Large intestine (tissue), 3 donors: Measurements from ENCODE around the gene CCNT1. TPM values are rescaled to one million over a fixed set of nuclear protein-coding genes. Genes with fewer than 3 reads are reported as not detected.

Experiments used
- DNase-seq, 2 donors: peaks; one replicate each; pipeline versions ENCODE4 v3.0.0 to v3.0.0-alpha.2; 2013
- H3K27ac ChIP-seq: one replicate; pipeline ENCODE4 v1.5.1; 2013; ENCODE audit warnings: low read length
- H3K27me3 ChIP-seq: 2 replicates; pipeline ENCODE4 v1.6.1; 2013; ENCODE audit warnings: low read length; ENCODE audit not compliant: control insufficient read depth, insufficient read depth
- H3K36me3 ChIP-seq: 2 replicates; pipeline ENCODE4 v1.6.1; 2013; ENCODE audit warnings: low read length; ENCODE audit not compliant: control insufficient read depth, insufficient read depth
- H3K4me1 ChIP-seq: one replicate; pipeline ENCODE4 v1.6.1; 2013; ENCODE audit warnings: low read length; ENCODE audit not compliant: control insufficient read depth, insufficient read depth
- H3K4me3 ChIP-seq: one replicate; pipeline ENCODE4 v1.5.1; 2013; ENCODE audit warnings: low read length
- H3K9me3 ChIP-seq: one replicate; pipeline ENCODE4 v1.6.1; 2013; ENCODE audit warnings: mild to moderate bottlenecking, low read depth, low read length, moderate library complexity; ENCODE audit not compliant: control insufficient read depth
- WGBS: methylation state at CpG from one replicate; pipeline ENCODE4 v1.1.5; 2013; ENCODE audit warnings: low lambda C conversion rate; ENCODE audit not compliant: insufficient coverage; 5-methylcytosine and 5-hydroxymethylcytosine counted together
- polyA plus RNA-seq: library from polyadenylated mRNA; unstranded; fragments of 120-200 nt; gene quantifications from one replicate; pipeline ENCODE4 v1.2.1, GENCODE V29; 2013

Gene CCNT1
- polyA plus RNA-seq, 1 donor: 20.8 TPM

DNA sequence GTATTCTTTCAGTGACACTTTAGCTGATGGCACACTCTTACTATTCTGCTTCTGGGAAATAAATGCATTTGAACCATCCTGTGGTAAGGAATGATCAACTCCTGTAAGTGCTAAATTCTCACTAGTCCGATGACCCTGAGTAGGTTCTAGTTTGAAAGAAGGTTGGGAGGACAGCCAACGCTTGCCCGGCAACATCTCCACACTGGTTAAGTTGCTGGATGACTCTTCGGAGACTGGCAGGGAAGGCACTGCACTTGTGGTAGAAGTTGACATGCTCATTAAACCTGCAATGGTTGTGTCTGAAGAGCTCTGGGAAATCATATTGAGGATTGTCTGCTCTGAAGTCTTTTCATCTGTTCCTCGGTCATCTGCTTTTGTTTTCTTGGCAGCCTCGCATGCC, 22.5 kb downstream of the CCNT1 start:
- no peak for DNase-seq
- H3K27me3 ChIP-seq: no peaks in the 10 kb centered on the region
- H3K36me3 ChIP-seq: peaks cover 48% of the 10 kb centered on the region
- H3K4me3 ChIP-seq: no peak overlapping the region
- no peak overlapping the region for H3K27ac ChIP-seq
- no CpG with 5 or more reads among the region's 6 CpGs for WGBS
- no peaks in the 10 kb centered on the region for H3K9me3 ChIP-seq
- peaks cover 3% of the 10 kb centered on the region for H3K4me1 ChIP-seq

DNA sequence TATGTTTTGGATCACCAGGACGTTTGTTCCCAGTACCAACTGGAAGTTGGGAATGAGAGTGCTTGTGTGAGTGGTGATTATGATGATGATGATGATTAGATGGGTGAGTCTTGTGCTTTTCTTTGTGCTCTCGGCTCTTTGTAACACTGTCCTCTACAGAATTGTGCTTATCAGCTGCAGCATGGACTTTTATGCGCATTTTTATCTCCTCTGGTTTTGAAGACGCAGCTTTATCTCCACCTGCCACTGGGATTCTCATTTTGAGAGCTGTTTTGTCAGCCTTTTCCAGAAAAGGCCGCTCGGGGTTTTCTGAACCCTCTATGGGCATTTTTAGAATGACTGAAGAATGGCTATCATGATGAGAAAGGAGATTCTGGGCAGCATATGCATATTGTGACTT, 22.9 kb downstream of the CCNT1 start:
- H3K4me1 ChIP-seq: peaks cover 3% of the 10 kb centered on the region
- no peaks in the 10 kb centered on the region for H3K9me3 ChIP-seq
- H3K27me3 ChIP-seq: no peaks in the 10 kb centered on the region
- no peak overlapping the region for H3K27ac ChIP-seq
- H3K36me3 ChIP-seq: peaks cover 51% of the 10 kb centered on the region
- no peak for DNase-seq
- WGBS: no CpG with 5 or more reads among the region's 6 CpGs
- H3K4me3 ChIP-seq: no peak overlapping the region

DNA sequence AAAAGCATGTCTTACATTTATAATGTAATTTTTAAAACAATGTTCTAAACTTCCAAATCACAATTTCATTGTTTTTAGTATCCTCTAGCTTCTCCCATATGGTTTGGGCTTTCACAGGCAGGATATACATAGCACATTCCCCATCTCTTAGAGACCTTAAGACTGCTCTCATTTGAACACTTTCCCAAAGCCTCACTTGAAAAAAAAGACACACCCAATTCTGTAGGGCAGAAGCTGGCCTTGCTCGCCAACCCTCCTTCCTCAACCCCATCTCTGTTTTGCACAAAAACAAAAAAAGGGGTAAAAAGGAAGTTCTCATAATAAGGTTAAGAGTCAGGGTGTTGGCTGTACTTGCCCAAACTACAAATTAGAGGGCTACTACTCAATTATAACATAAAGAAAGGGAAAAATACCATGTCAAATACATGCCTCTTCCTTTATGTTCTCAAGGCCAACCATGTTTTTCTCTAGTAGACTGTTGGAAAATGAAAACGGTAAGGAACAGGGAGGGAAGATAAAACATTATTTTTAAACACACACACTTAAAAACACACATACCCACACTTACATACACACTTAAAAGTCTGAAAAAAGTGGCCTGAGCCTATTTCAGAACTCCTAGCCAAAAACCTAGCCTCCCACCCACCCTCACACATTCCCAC, 24.6 kb downstream of the CCNT1 start:
- H3K9me3 ChIP-seq: no peaks in the 10 kb centered on the region
- WGBS: no CpG with 5 or more reads among the region's 2 CpGs
- H3K4me1 ChIP-seq: peaks cover 3% of the 10 kb centered on the region
- no peak overlapping the region for H3K27ac ChIP-seq
- no peaks in the 10 kb centered on the region for H3K27me3 ChIP-seq
- DNase-seq: no peak
- peaks cover 47% of the 10 kb centered on the region for H3K36me3 ChIP-seq
- H3K4me3 ChIP-seq: no peak overlapping the region

DNA sequence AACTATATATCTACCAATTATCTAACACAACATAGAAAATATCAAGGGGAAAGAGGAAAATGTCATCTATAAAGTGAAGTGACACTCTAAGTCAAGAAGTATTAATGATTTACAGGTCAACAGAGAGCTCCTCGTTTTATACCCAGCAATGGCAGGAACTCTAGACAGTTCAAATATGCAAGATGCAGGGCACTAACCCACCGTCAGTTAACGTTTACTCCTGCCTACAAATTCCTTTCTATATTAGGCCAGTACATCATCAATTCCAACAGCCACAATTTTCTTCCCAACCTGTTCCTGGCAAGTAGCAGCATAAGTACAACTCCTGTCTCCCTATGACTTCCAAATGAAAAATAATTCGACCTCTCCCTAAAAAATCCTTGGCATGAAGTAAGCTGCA, 25.5 kb downstream of the CCNT1 start:
- Histone ChIP-seq H3K27ac (peak overlapping the region; percentile 76), H3K27me3 (no peaks in the 10 kb centered on the region), H3K36me3 (peaks cover 44% of the 10 kb centered on the region), H3K4me1 (peaks cover 3% of the 10 kb centered on the region), H3K9me3 (no peaks in the 10 kb centered on the region), H3K4me3 (no peak overlapping the region)
- peak in 1 of 2 donors; percentile 14 for DNase-seq
- WGBS: no CpG with 5 or more reads among the region's 4 CpGs

DNA sequence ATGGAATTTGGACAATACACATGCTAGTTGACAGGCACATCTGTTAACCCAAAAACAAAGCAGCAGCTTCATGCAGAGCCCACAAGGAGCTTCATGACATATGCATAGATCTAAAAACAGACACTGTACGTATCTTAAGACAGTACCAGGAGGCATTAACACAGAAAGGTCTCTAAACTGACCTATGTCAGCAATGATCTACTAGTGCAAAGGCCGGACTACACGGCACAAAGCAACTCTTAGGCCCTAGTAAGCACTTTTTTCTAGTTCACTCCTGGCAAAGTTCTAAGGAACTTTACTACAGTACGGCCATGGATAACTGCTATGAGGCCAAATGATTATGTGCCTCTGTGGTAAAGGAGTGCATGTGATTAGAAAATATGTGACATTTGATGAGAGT, 26.1 kb downstream of the CCNT1 start:
- H3K27me3 ChIP-seq: no peaks in the 10 kb centered on the region
- peaks cover 38% of the 10 kb centered on the region for H3K36me3 ChIP-seq
- peak; percentile 51 to 55 for DNase-seq
- H3K4me1 ChIP-seq: peaks cover 3% of the 10 kb centered on the region
- H3K9me3 ChIP-seq: no peaks in the 10 kb centered on the region
- peak overlapping the region; percentile 76 for H3K27ac ChIP-seq
- no peak overlapping the region for H3K4me3 ChIP-seq
- WGBS: 88% methylated on average over 1 of the region's 4 CpGs

DNA sequence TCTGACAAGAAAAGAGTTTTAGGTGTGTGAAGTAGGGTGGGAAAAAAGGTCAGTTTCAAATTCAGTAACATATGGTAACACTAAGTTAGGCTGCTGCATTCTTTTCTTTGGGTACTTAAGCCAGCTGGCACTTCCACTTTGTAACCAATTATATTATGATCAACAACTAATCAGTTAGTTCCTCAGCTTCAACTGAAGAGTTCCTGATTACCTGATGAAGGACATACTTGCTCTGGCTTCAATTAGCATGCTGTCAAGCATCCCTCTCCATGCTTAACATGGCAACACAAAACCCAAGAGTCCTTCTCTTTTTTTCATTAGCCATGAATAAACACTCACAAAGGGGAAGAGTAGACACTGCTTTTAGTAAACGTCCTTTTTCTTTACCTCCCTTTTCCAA, 27.7 kb downstream of the CCNT1 start:
- Histone ChIP-seq H3K4me1 (peaks cover 3% of the 10 kb centered on the region), H3K9me3 (no peaks in the 10 kb centered on the region), H3K27me3 (no peaks in the 10 kb centered on the region), H3K27ac (no peak overlapping the region), H3K36me3 (peaks cover 28% of the 10 kb centered on the region), H3K4me3 (no peak overlapping the region)
- 71% methylated on average over 1 of the region's 1 CpG for WGBS
- DNase-seq: no peak

DNA sequence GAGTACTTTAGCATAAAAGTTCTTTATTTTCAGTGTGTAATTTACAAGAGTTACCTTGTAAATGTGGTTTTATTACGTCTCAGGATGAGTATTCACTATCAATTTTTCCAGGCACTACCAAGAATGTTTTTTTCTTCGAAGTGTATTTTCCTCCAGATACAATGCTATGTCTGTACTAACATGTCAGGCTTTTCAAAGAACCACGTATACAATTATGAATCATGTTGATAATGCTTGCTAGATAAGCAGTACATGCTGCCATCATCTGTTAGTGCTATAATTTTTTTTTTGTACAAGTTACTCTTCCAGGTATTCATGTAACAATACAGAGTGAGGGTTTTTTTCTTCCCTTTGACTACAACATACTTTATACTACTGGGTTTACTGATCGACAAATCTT, 28.9 kb downstream of the CCNT1 start:
- Histone ChIP-seq H3K4me1 (peaks cover 3% of the 10 kb centered on the region), H3K27me3 (no peaks in the 10 kb centered on the region), H3K4me3 (no peak overlapping the region), H3K36me3 (peaks cover 16% of the 10 kb centered on the region), H3K9me3 (no peaks in the 10 kb centered on the region), H3K27ac (no peak overlapping the region)
- no peak for DNase-seq
- WGBS: 89% methylated on average over 2 of the region's 4 CpGs

DNA sequence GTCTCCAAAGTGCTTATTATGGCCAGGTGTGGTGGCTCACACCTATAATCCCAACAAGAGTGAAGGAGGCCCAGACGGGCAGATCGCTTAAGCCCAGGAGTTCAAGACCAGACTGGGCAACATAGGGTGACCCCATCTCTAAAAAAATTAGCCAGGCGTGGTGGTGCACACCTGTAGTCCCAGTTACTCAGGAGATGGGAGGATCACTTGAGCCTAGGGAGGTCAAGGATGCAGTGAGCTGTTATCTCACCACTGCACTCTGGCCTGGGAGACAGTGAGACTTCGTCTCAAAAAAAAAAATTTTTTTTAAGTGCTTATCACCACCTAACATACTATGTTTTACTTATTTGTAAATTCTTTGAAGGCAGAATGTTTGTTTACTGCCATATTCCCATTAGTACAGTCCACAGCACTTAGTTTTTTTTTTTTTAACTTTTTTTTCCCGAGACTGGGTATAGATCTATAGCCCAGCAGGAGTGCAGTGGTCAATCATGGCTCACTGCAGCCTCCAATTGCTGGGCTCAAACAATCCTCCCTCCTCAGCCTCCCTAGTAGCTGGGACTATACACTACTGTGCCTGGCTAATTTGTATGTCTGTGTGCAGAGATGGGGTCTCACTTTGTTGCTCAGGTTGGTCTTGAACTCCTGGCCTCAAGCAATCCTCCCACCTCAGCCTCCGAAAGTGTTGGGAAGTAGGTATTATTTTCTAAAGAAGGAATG, 29.7 kb downstream of the CCNT1 start:
- Histone ChIP-seq H3K36me3 (peaks cover 12% of the 10 kb centered on the region), H3K27me3 (no peaks in the 10 kb centered on the region), H3K4me3 (no peak overlapping the region), H3K9me3 (peaks cover 1% of the 10 kb centered on the region), H3K27ac (no peak overlapping the region), H3K4me1 (peaks cover 3% of the 10 kb centered on the region)
- no CpG with 5 or more reads among the region's 6 CpGs for WGBS
- DNase-seq: no peak

DNA sequence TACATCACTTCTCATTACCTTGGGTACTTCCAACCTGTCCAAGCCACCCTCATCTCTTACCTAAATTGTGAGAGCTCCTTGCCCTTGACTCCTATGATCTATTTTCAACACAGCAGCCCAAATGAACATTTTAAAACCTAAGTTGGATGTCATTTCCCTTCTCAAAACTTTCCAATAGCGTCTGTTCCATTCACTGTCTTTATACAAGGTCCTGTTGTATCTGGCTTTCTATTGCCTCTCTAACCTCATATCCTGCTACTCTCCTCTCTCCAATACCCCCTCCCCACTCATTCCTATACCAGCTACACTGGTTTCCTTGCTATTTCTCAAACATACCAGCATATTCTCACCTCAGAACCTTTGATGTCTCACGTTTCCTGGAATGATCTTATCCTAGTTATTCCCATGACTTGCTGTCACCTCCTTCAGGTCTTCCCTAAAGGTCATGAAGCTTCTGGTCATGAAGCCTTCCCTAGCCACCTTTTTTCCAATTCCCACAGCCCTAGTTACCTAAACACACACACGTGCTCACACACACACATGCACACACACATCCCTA, 30.4 kb downstream of the CCNT1 start:
- Histone ChIP-seq H3K27me3 (no peaks in the 10 kb centered on the region), H3K4me1 (peaks cover 3% of the 10 kb centered on the region), H3K27ac (no peak overlapping the region), H3K36me3 (peaks cover 12% of the 10 kb centered on the region), H3K9me3 (peaks cover 3% of the 10 kb centered on the region), H3K4me3 (no peak overlapping the region)
- DNase-seq: no peak
- WGBS: no CpG with 5 or more reads among the region's 3 CpGs

DNA sequence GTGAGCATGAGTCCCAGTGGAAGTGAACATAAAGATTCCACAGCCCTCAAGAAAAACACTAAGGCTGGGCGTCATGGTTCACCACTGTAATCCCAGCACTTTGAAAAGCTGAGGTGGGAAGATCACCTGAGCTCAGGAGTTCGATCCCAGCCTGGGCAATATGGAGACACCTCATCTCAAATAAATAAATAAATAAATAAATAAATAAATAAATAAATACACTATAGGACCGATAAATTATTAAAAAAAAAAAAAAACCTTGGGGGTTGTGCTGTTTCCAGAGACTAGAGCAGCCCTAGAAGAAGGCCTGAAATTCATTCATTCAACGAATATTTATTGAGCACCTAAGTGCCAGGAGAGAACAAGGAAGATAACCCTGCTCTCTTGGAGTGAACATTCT, 33.0 kb downstream of the CCNT1 start:
- H3K4me1 ChIP-seq: peaks cover 9% of the 10 kb centered on the region
- H3K4me3 ChIP-seq: no peak overlapping the region
- H3K27ac ChIP-seq: no peak overlapping the region
- WGBS: 100% methylated on average over 1 of the region's 4 CpGs
- H3K27me3 ChIP-seq: no peaks in the 10 kb centered on the region
- peaks cover 3% of the 10 kb centered on the region for H3K9me3 ChIP-seq
- peaks cover 17% of the 10 kb centered on the region for H3K36me3 ChIP-seq
- no peak for DNase-seq
